Calu3 (cell line): ENCODE measurements around the gene ZBTB20. TPM values are rescaled to one million over a fixed set of nuclear protein-coding genes. Genes with fewer than 3 reads are reported as not detected.

Experiments used
- BruUV-seq: library from RNA; stranded (reverse); fragments of 400-500 nt; replicated peaks from 2 replicates; lab custom pipeline; 2021; lab: Mats Ljungman, UMichigan
- CTCF ChIA-PET: fragments of 300-600 bp; sonication (Branson Sonifier 250); formaldehyde crosslinking; loops from one replicate; lab custom pipeline; 2022; ENCODE audit warnings: antibody characterized with exemption; lab: Charles Lee
- DNase-seq: peaks from one replicate; pipeline ENCODE4 v3.0.0; 2022
- H3K27ac Mint-ChIP-seq: one replicate; pipeline ENCODE4 v1.8.0; 2022; ENCODE audit warnings: mixed read lengths; ENCODE audit not compliant: unreplicated experiment
- H3K27me3 Mint-ChIP-seq: one replicate; pipeline ENCODE4 v1.8.0; 2022; ENCODE audit warnings: mixed read lengths; ENCODE audit not compliant: unreplicated experiment
- H3K36me3 Mint-ChIP-seq: one replicate; pipeline ENCODE4 v1.8.0; 2022; ENCODE audit warnings: mild to moderate bottlenecking, moderate library complexity, mixed read lengths; ENCODE audit not compliant: insufficient read depth, unreplicated experiment
- H3K4me1 Mint-ChIP-seq: one replicate; pipeline ENCODE4 v1.8.0; 2022; ENCODE audit warnings: mild to moderate bottlenecking, low read depth, mixed read lengths; ENCODE audit not compliant: unreplicated experiment
- H3K4me3 Mint-ChIP-seq: one replicate; pipeline ENCODE4 v1.8.0; 2022; ENCODE audit warnings: mild to moderate bottlenecking, low read depth, moderate library complexity, mixed read lengths; ENCODE audit not compliant: unreplicated experiment
- H3K9me3 Mint-ChIP-seq: one replicate; pipeline ENCODE4 v1.8.0; 2022; ENCODE audit warnings: low read depth, mixed read lengths; ENCODE audit not compliant: unreplicated experiment
- intact Hi-C: fragments of 100-400 bp; cut with micrococcal nuclease; formaldehyde crosslinking; loops from one replicate; pipeline ENCODE4 v1.10.0; 2022; ENCODE audit not compliant: unreplicated experiment
- total RNA-seq: library from RNA; stranded (reverse); gene quantifications from 2 replicates; pipeline ENCODE4 v1.2.3, GENCODE V29; 2022
- TF ChIP-seq, protein P1 (sequence below): fragments of 200-600 bp; IDR thresholded peaks from one replicate; pipeline ENCODE4 v1.8.0; 2022; ENCODE audit warnings: antibody characterized with exemption; ENCODE audit not compliant: unreplicated experiment

Gene ZBTB20
- total RNA-seq, 1 experiment from 2014 or later: 24.1 TPM

DNA sequence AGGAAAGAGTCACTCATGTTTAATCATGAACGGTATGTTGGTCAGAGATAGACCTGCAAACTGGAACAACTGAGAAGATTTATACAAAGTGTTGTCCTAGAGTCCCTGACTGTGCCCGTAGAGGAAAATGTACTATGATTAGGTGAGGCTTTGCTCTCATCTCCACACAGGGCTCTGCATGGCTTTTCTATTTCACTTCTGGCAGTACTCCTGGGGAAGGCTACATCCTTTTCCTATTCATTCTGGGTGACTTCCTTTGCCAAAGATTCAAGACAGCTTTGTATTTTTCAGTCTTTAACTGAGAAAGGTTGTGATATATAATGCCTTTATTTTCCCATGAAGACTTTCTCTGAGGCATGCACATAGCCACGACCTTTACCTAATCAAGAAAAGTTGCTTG, 414.7 kb downstream of the ZBTB20 start:
- TF ChIP-seq, protein P1, sequence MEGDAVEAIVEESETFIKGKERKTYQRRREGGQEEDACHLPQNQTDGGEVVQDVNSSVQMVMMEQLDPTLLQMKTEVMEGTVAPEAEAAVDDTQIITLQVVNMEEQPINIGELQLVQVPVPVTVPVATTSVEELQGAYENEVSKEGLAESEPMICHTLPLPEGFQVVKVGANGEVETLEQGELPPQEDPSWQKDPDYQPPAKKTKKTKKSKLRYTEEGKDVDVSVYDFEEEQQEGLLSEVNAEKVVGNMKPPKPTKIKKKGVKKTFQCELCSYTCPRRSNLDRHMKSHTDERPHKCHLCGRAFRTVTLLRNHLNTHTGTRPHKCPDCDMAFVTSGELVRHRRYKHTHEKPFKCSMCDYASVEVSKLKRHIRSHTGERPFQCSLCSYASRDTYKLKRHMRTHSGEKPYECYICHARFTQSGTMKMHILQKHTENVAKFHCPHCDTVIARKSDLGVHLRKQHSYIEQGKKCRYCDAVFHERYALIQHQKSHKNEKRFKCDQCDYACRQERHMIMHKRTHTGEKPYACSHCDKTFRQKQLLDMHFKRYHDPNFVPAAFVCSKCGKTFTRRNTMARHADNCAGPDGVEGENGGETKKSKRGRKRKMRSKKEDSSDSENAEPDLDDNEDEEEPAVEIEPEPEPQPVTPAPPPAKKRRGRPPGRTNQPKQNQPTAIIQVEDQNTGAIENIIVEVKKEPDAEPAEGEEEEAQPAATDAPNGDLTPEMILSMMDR: no peak
- no peaks in the 10 kb centered on the region for H3K36me3 Mint-ChIP-seq
- DNase-seq: no peak
- no TSS peak for BruUV-seq
- CTCF ChIA-PET: interaction anchor here (0.9 kb wide), 1 partner anchor 22 kb away, joined by 3 read pairs; no protein-coding TSS in a partner anchor
- H3K27me3 Mint-ChIP-seq: no peaks in the 10 kb centered on the region
- H3K27ac Mint-ChIP-seq: no peak overlapping the region
- no peaks in the 10 kb centered on the region for H3K9me3 Mint-ChIP-seq
- intact Hi-C loops: no loop called here
- no peak overlapping the region for H3K4me3 Mint-ChIP-seq
- no peaks in the 10 kb centered on the region for H3K4me1 Mint-ChIP-seq

DNA sequence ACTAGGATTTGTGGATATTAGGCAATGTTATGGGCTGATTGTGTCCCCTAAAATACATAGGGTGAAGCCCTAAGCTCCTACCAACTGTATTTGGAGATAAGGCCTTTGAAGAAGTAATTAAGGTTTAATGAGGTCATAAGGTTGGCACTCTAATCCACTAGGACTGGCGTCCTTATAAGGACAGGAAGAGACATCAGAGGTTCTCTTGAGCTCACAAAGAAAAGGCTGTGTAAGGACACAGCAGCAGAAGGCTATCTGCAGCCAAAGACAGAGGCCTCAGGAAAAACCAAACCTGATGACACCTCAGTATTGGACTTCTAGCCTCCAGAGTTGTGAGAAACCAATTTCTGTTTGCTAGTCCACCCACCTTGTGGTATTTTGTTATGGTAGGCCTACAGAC, 416.7 kb downstream of the ZBTB20 start:
- Mint-ChIP-seq H3K4me3 (no peak overlapping the region), H3K9me3 (no peaks in the 10 kb centered on the region), H3K27ac (no peak overlapping the region), H3K27me3 (no peaks in the 10 kb centered on the region), H3K36me3 (no peaks in the 10 kb centered on the region), H3K4me1 (no peaks in the 10 kb centered on the region)
- BruUV-seq: no TSS peak
- intact Hi-C loops: no loop called here
- CTCF ChIA-PET: no interaction called here
- TF ChIP-seq, protein P1: no peak
- DNase-seq: no peak

DNA sequence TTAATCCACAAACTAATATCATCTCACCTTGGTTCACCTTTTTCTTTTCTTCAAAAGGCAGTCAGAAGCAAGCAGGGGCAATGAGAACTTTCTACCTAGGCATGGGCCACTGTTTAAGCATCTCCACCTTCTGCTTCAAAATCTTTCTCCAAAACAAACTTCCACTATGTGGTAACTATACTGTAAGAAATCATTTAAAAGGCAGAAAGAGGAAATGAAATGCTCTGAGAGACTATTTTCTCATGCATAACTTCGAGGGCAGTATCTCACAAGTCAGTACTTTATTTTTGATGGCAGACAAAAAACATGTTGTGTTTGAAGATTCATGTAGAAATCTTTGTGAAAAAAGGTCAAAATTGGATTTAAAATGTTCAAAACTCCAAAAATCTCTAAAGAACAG, 419.7 kb downstream of the ZBTB20 start:
- no peaks in the 10 kb centered on the region for H3K36me3 Mint-ChIP-seq
- no peak overlapping the region for H3K4me3 Mint-ChIP-seq
- H3K27ac Mint-ChIP-seq: no peak overlapping the region
- peaks cover 8% of the 10 kb centered on the region for H3K4me1 Mint-ChIP-seq
- CTCF ChIA-PET: interaction anchor here (0.7 kb wide), 1 partner anchor 19 kb away, joined by 3 read pairs; no protein-coding TSS in a partner anchor
- H3K27me3 Mint-ChIP-seq: no peaks in the 10 kb centered on the region
- TF ChIP-seq, protein P1: no peak
- H3K9me3 Mint-ChIP-seq: no peaks in the 10 kb centered on the region
- DNase-seq: no peak
- no TSS peak for BruUV-seq
- intact Hi-C loops: no loop called here

DNA sequence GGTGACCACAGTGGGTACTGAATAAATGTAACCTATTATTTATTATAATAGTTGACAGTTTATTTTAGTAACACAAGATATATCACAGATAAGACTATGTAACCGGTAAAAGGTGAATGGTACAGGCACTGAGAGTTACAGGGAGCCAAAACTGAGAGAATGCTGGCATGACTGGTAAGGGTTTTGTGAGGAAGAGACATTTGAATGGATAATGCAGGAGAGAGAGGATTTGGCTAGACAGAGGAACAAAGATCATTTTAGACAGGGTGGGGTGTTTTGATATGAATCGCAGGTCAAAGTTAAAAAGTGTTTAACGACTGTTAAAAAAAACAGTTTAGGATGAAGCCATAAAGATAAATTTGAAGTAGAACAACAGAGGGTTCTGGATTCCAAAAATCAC, 421.1 kb downstream of the ZBTB20 start:
- Mint-ChIP-seq H3K27ac (no peak overlapping the region), H3K4me1 (peaks cover 22% of the 10 kb centered on the region), H3K4me3 (no peak overlapping the region), H3K9me3 (no peaks in the 10 kb centered on the region), H3K27me3 (no peaks in the 10 kb centered on the region), H3K36me3 (no peaks in the 10 kb centered on the region)
- no TSS peak for BruUV-seq
- CTCF ChIA-PET: no interaction called here
- TF ChIP-seq, protein P1: no peak
- DNase-seq: no peak
- intact Hi-C loops: no loop called here
